ENCODE measurements around the gene PROK1. TPM values are rescaled to one million over a fixed set of nuclear protein-coding genes. Genes with fewer than 3 reads are reported as not detected.
"Not testable (repeated sequence)": the region's sequence is repeated elsewhere in the genome, so short reads cannot be mapped to it uniquely, and the experiment has no call there.

Gene PROK1
- polyA plus RNA-seq, 1 donor, result 0.13 TPM

GRCh38 chr1:110433803-110434202, 17.1 kb upstream of the PROK1 start:
- Histone ChIP-seq H3K4me3 (ENCODE audit: low read length) (no peak overlapping the region), H3K4me1 (ENCODE audit: control insufficient read depth, insufficient read depth, low read length) (peaks cover 5% of the 10 kb centered on the region), H3K36me3 (ENCODE audit: control insufficient read depth, insufficient read depth, low read length) (no peaks in the 10 kb centered on the region), H3K27ac (ENCODE audit: low read length) (no peak overlapping the region), H3K27me3 (ENCODE audit: control insufficient read depth, insufficient read depth, low read length) (peaks cover 9% of the 10 kb centered on the region), H3K9me3 (ENCODE audit: control insufficient read depth, low read depth, low read length) (no peaks in the 10 kb centered on the region)
- WGBS (ENCODE audit: insufficient coverage, low lambda C conversion rate), result no CpG with 5 or more reads among the region's 3 CpGs
- DNase-seq, result peak; percentile 26 to 29

DNA sequence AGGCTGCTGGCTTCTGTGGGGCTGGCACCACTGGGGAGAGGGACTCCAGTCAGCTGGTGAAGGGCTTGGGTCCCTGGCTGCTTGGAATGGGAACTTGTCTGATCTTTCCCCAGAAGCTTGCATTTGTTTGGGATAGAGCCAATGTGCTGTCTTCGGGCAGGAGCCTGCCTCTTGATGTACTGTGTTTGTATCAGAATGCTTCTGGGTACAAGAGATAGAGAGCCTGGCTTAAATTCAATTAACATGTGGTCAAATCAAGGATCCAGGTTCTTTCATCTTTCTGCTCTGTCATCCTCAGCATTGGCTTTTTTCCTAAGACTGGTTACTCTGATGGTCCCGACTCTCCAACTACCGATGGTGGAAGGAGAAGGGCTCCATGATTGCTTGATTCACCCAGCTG, 16.0 kb upstream of the PROK1 start:
- H3K4me1 ChIP-seq (ENCODE audit: control insufficient read depth, insufficient read depth, low read length), result peaks cover 5% of the 10 kb centered on the region
- WGBS (ENCODE audit: insufficient coverage, low lambda C conversion rate), result 80% methylated on average over 1 of the region's 3 CpGs

GRCh38 chr1:110436635-110437034, 14.3 kb upstream of the PROK1 start:
- Histone ChIP-seq H3K36me3 (ENCODE audit: control insufficient read depth, insufficient read depth, low read length) (no peaks in the 10 kb centered on the region), H3K9me3 (ENCODE audit: control insufficient read depth, low read depth, low read length) (no peaks in the 10 kb centered on the region), H3K4me3 (ENCODE audit: low read length) (no peak overlapping the region), H3K27me3 (ENCODE audit: control insufficient read depth, insufficient read depth, low read length) (no peaks in the 10 kb centered on the region), H3K27ac (ENCODE audit: low read length) (no peak overlapping the region), H3K4me1 (ENCODE audit: control insufficient read depth, insufficient read depth, low read length) (peaks cover 5% of the 10 kb centered on the region)
- DNase-seq, result no peak
- no CpG with 5 or more reads among the region's 7 CpGs for WGBS (ENCODE audit: insufficient coverage, low lambda C conversion rate)

More for the DNA sequence above, 16.0 kb upstream of the PROK1 start:
- no peak overlapping the region for H3K4me3 ChIP-seq (ENCODE audit: low read length)
- peaks cover 8% of the 10 kb centered on the region for H3K27me3 ChIP-seq (ENCODE audit: control insufficient read depth, insufficient read depth, low read length)
- no peaks in the 10 kb centered on the region for H3K36me3 ChIP-seq (ENCODE audit: control insufficient read depth, insufficient read depth, low read length)
- no peak overlapping the region for H3K27ac ChIP-seq (ENCODE audit: low read length)
- H3K9me3 ChIP-seq (ENCODE audit: control insufficient read depth, low read depth, low read length), result no peaks in the 10 kb centered on the region
- no peak for DNase-seq

- no CpG with 5 or more reads among the region's 9 CpGs for whole genome bisulfite sequencing (ENCODE audit: insufficient coverage, low lambda C conversion rate)
- H3K27me3 ChIP-seq (ENCODE audit: control insufficient read depth, insufficient read depth, low read length); H3K4me3 ChIP-seq (ENCODE audit: low read length); H3K36me3 ChIP-seq (ENCODE audit: control insufficient read depth, insufficient read depth, low read length); H3K27ac ChIP-seq (ENCODE audit: low read length); H3K4me1 ChIP-seq (ENCODE audit: control insufficient read depth, insufficient read depth, low read length); H3K9me3 ChIP-seq (ENCODE audit: control insufficient read depth, low read depth, low read length); DNase-seq: not testable (repeated sequence)
Measured at GRCh38 chr1:110437645-110438299, 13.2 kb upstream of the PROK1 start.

DNA sequence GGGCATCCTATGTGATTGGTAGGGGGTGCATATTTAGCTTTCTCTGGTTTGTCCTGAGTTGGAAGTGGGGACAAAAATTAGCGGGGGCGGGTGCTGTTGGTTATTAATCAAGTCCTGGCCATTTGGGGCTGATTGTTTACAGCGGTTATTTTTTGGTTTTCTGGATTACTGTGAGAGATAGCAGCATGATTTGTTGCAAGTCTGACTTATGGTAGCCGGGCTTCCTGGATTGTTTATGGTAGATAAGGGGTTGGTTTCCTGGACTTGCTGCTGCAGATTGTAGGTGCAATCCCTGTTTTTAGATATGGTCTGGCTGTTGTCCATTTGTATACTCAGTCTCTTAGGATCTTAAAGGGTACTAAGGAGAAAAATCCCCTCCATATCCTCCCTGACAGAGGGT, 12.1 kb upstream of the PROK1 start:
- H3K4me3 ChIP-seq (ENCODE audit: low read length), result no peak overlapping the region
- H3K36me3 ChIP-seq (ENCODE audit: control insufficient read depth, insufficient read depth, low read length), result no peaks in the 10 kb centered on the region
- no peaks in the 10 kb centered on the region for H3K9me3 ChIP-seq (ENCODE audit: control insufficient read depth, low read depth, low read length)
- no peak for DNase-seq
- H3K27ac ChIP-seq (ENCODE audit: low read length), result no peak overlapping the region
- no peaks in the 10 kb centered on the region for H3K27me3 ChIP-seq (ENCODE audit: control insufficient read depth, insufficient read depth, low read length)
- WGBS (ENCODE audit: insufficient coverage, low lambda C conversion rate), result no CpG with 5 or more reads among the region's 4 CpGs
- no peaks in the 10 kb centered on the region for H3K4me1 ChIP-seq (ENCODE audit: control insufficient read depth, insufficient read depth, low read length)

DNA sequence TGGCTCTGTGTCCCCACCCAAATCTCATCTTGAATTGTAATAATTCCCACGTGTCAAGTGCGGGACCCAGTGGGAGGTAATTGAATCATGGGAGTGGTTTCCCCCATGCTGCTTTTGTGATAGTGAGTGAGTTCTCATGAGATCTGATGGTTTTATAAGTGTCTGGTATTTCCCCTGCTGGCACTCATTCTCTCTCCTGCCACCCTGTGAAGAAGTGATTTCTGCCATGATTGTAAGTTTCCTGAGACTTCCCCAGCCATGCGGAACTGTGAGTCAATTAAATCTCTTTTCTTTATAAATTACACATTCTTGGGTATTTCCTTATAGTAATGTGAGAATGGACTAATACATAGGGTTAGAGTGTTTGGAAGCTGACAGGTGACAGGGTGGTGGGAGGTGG, 11.1 kb upstream of the PROK1 start:
- not testable (repeated sequence) for DNase-seq; H3K4me3 ChIP-seq (ENCODE audit: low read length); H3K36me3 ChIP-seq (ENCODE audit: control insufficient read depth, insufficient read depth, low read length); H3K4me1 ChIP-seq (ENCODE audit: control insufficient read depth, insufficient read depth, low read length); H3K27me3 ChIP-seq (ENCODE audit: control insufficient read depth, insufficient read depth, low read length); H3K27ac ChIP-seq (ENCODE audit: low read length); H3K9me3 ChIP-seq (ENCODE audit: control insufficient read depth, low read depth, low read length)
- WGBS (ENCODE audit: insufficient coverage, low lambda C conversion rate), result no CpG with 5 or more reads among the region's 3 CpGs

DNA sequence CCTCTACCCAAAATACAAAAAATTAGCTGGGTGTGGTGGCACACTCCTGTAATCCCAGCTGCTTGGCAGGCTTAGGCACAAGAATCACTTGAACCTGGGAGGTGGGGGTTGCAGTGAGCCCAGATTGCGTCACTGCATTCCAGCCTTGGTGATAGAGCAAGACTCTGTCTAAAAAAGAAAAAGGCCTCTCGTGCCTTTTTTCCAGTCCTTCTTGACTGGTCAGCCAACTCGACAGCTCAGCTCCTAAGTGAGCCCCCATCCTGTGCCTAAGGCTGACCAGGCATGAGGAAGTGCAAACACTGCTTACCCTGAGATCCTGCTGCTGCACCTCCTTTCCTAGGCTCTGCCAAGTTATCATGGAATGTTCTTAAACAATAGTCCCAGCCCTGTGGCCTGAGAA, 10.1 kb upstream of the PROK1 start:
- Histone ChIP-seq H3K27ac (ENCODE audit: low read length) (no peak overlapping the region), H3K4me3 (ENCODE audit: low read length) (no peak overlapping the region), H3K4me1 (ENCODE audit: control insufficient read depth, insufficient read depth, low read length) (no peaks in the 10 kb centered on the region), H3K27me3 (ENCODE audit: control insufficient read depth, insufficient read depth, low read length) (no peaks in the 10 kb centered on the region), H3K36me3 (ENCODE audit: control insufficient read depth, insufficient read depth, low read length) (no peaks in the 10 kb centered on the region), H3K9me3 (ENCODE audit: control insufficient read depth, low read depth, low read length) (no peaks in the 10 kb centered on the region)
- DNase-seq, result no peak
- WGBS (ENCODE audit: insufficient coverage, low lambda C conversion rate), result no CpG with 5 or more reads among the region's 3 CpGs

GRCh38 chr1:110441888-110442287, 9.1 kb upstream of the PROK1 start:
- no peak for DNase-seq
- Histone ChIP-seq H3K4me1 (ENCODE audit: control insufficient read depth, insufficient read depth, low read length) (no peaks in the 10 kb centered on the region), H3K36me3 (ENCODE audit: control insufficient read depth, insufficient read depth, low read length) (no peaks in the 10 kb centered on the region), H3K27ac (ENCODE audit: low read length) (no peak overlapping the region), H3K27me3 (ENCODE audit: control insufficient read depth, insufficient read depth, low read length) (no peaks in the 10 kb centered on the region), H3K4me3 (ENCODE audit: low read length) (no peak overlapping the region), H3K9me3 (ENCODE audit: control insufficient read depth, low read depth, low read length) (no peaks in the 10 kb centered on the region)

GRCh38 chr1:110443451-110443850, 7.5 kb upstream of the PROK1 start:
- Histone ChIP-seq H3K4me1 (ENCODE audit: control insufficient read depth, insufficient read depth, low read length) (no peaks in the 10 kb centered on the region), H3K27me3 (ENCODE audit: control insufficient read depth, insufficient read depth, low read length) (peaks cover 3% of the 10 kb centered on the region), H3K27ac (ENCODE audit: low read length) (no peak overlapping the region), H3K4me3 (ENCODE audit: low read length) (no peak overlapping the region), H3K36me3 (ENCODE audit: control insufficient read depth, insufficient read depth, low read length) (no peaks in the 10 kb centered on the region), H3K9me3 (ENCODE audit: control insufficient read depth, low read depth, low read length) (no peaks in the 10 kb centered on the region)
- no peak for DNase-seq
- WGBS (ENCODE audit: insufficient coverage, low lambda C conversion rate), result no CpG with 5 or more reads among the region's 8 CpGs

- peaks cover 7% of the 10 kb centered on the region for H3K27me3 ChIP-seq (ENCODE audit: control insufficient read depth, insufficient read depth, low read length)
- no peaks in the 10 kb centered on the region for H3K9me3 ChIP-seq (ENCODE audit: control insufficient read depth, low read depth, low read length)
- no peak overlapping the region for H3K27ac ChIP-seq (ENCODE audit: low read length)
- no peaks in the 10 kb centered on the region for H3K36me3 ChIP-seq (ENCODE audit: control insufficient read depth, insufficient read depth, low read length)
- H3K4me3 ChIP-seq (ENCODE audit: low read length), result no peak overlapping the region
- DNase-seq, result no peak
- H3K4me1 ChIP-seq (ENCODE audit: control insufficient read depth, insufficient read depth, low read length), result no peaks in the 10 kb centered on the region
- WGBS (ENCODE audit: insufficient coverage, low lambda C conversion rate), result 86% methylated on average over 2 of the region's 8 CpGs
Measured at GRCh38 chr1:110444561-110444960, 6.4 kb upstream of the PROK1 start.
